ENCODE results near the gene PGM5. TPM values are rescaled to one million over a fixed set of nuclear protein-coding genes. Genes with fewer than 3 reads are reported as not detected.

The PGM5 gene
- total RNA-seq, 1 experiment from 2014 or later, result 75.5 TPM

- TF ChIP-seq EZH2phosphoT487 (IDR thresholded peaks at IDR 0.05; ENCODE audit: borderline replicate concordance, low read length) (no peak), EZH2 (IDR thresholded peaks at IDR 0.05; ENCODE audit: low read length, unreplicated experiment) (no peak), CTCF (conservative IDR thresholded peaks at IDR 0.05; ENCODE audit: low read depth, low read length) (no peak)
- ATAC-seq, result no peak
- POLR2A ChIA-PET (ENCODE audit: unreplicated experiment), result no interaction called here
- Histone ChIP-seq H3K4me2 (ENCODE audit: low read length) (no peak overlapping the region), H4K20me1 (ENCODE audit: low read length) (no peaks in the 10 kb centered on the region), H2AFZ (ENCODE audit: low read length) (no peak overlapping the region), H3F3A (ENCODE audit: low read length, unreplicated experiment) (no peaks in the 10 kb centered on the region), H3K27ac (ENCODE audit: low read length) (no peak overlapping the region), H3K4me1 (ENCODE audit: insufficient read depth, low read length) (no peaks in the 10 kb centered on the region), H3K79me2 (ENCODE audit: low read length) (no peaks in the 10 kb centered on the region), H3K9me2 (replicated peaks; ENCODE audit: low read length) (no peaks in the 10 kb centered on the region), H3K4me3 (ENCODE audit: low read length) (no peak overlapping the region), H3K9ac (ENCODE audit: low read length) (no peak overlapping the region), H3K9me3 (ENCODE audit: low read length) (no peaks in the 10 kb centered on the region), H3K27me3 (ENCODE audit: low read length) (no peaks in the 10 kb centered on the region), H3K36me3 (ENCODE audit: low read depth, low read length) (no peaks in the 10 kb centered on the region; the same call in 1 of the 2 replicates)
- BruUV-seq (replicated peaks), result no TSS peak
- no peak for DNase-seq
- intact Hi-C loops (cut with micrococcal nuclease), result no loop called here
- CTCF ChIA-PET, result no interaction called here
These were observed 73.2 kb downstream of the PGM5 start for GRCh38 chr9:68429631-68430030.

DNA sequence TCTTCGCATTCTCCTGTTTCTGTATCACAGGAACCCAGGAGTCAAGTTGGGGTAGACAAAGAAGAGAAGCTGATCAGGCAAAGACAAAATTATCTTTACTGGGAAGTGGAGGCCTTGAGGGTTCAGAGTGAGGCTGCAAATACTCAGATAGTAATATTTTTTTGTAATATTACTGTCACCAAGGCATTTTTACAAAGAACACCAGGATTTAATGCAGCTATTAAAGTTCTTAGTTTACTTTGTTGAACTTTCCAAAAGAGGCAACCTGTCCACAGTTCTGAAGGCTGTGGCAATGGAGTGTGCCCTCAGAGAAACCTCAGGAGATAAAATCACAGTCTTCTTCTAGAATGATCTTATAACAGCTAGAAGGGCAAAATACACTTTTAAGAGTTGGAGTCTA is 74.9 kb downstream of the PGM5 start:
- CTCF ChIA-PET, result no interaction called here
- Histone ChIP-seq H3K9me2 (replicated peaks; ENCODE audit: low read length) (no peaks in the 10 kb centered on the region), H3K9me3 (ENCODE audit: low read length) (no peaks in the 10 kb centered on the region), H3K27me3 (ENCODE audit: low read length) (no peaks in the 10 kb centered on the region), H3K36me3 (ENCODE audit: low read depth, low read length) (no peaks in the 10 kb centered on the region; the same call in 1 of the 2 replicates), H3F3A (ENCODE audit: low read length, unreplicated experiment) (no peaks in the 10 kb centered on the region), H3K27ac (ENCODE audit: low read length) (no peak overlapping the region), H3K79me2 (ENCODE audit: low read length) (no peaks in the 10 kb centered on the region), H3K4me1 (ENCODE audit: insufficient read depth, low read length) (no peaks in the 10 kb centered on the region), H2AFZ (ENCODE audit: low read length) (no peak overlapping the region), H3K9ac (ENCODE audit: low read length) (no peak overlapping the region), H3K4me3 (ENCODE audit: low read length) (no peak overlapping the region), H4K20me1 (ENCODE audit: low read length) (no peaks in the 10 kb centered on the region), H3K4me2 (ENCODE audit: low read length) (no peak overlapping the region)
- TF ChIP-seq CTCF (conservative IDR thresholded peaks at IDR 0.05; ENCODE audit: low read depth, low read length) (no peak), EZH2phosphoT487 (IDR thresholded peaks at IDR 0.05; ENCODE audit: borderline replicate concordance, low read length) (no peak), EZH2 (IDR thresholded peaks at IDR 0.05; ENCODE audit: low read length, unreplicated experiment) (no peak)
- DNase-seq, result no peak
- intact Hi-C loops (cut with micrococcal nuclease), result no loop called here
- BruUV-seq (replicated peaks), result no TSS peak
- no peak for ATAC-seq
- POLR2A ChIA-PET (ENCODE audit: unreplicated experiment), result no interaction called here

GRCh38 chr9:68433531-68434110 is 77.2 kb downstream of the PGM5 start:
- no peak for ATAC-seq

More at GRCh38 chr9:68433531-68434110, 77.2 kb downstream of the PGM5 start:
- Histone ChIP-seq H2AFZ (ENCODE audit: low read length) (no peak overlapping the region), H3K4me1 (ENCODE audit: insufficient read depth, low read length) (no peaks in the 10 kb centered on the region), H3F3A (ENCODE audit: low read length, unreplicated experiment) (no peaks in the 10 kb centered on the region), H3K79me2 (ENCODE audit: low read length) (no peaks in the 10 kb centered on the region), H3K27ac (ENCODE audit: low read length) (no peak overlapping the region), H3K9me2 (replicated peaks; ENCODE audit: low read length) (no peaks in the 10 kb centered on the region), H4K20me1 (ENCODE audit: low read length) (no peaks in the 10 kb centered on the region), H3K4me2 (ENCODE audit: low read length) (no peak overlapping the region), H3K27me3 (ENCODE audit: low read length) (no peaks in the 10 kb centered on the region), H3K36me3 (ENCODE audit: low read depth, low read length) (no peaks in the 10 kb centered on the region; the same call in 1 of the 2 replicates), H3K4me3 (ENCODE audit: low read length) (no peak overlapping the region), H3K9me3 (ENCODE audit: low read length) (no peaks in the 10 kb centered on the region), H3K9ac (ENCODE audit: low read length) (no peak overlapping the region)
- ChIA-PET CTCF (no interaction called here), POLR2A (ENCODE audit: unreplicated experiment) (no interaction called here)
- TF ChIP-seq EZH2phosphoT487 (IDR thresholded peaks at IDR 0.05; ENCODE audit: borderline replicate concordance, low read length) (no peak), CTCF (conservative IDR thresholded peaks at IDR 0.05; ENCODE audit: low read depth, low read length) (no peak), EZH2 (IDR thresholded peaks at IDR 0.05; ENCODE audit: low read length, unreplicated experiment) (no peak)
- BruUV-seq (replicated peaks), result no TSS peak
- intact Hi-C loops (cut with micrococcal nuclease), result no loop called here
- no peak for DNase-seq

Data from PC-3 (cell line).